PC-9 (cell line): ENCODE measurements around the gene DRC3. TPM values are rescaled to one million over a fixed set of nuclear protein-coding genes. Genes with fewer than 3 reads are reported as not detected.

Source experiments
- BruUV-seq: library from RNA; stranded (reverse); fragments of 400-500 nt; replicated peaks from 2 replicates; lab custom pipeline; 2021; lab: Mats Ljungman, UMichigan
- CTCF ChIA-PET: fragments of 300-600 bp; sonication (Branson Sonifier 250); formaldehyde crosslinking; loops from one replicate; lab custom pipeline; 2022; ENCODE audit warnings: antibody characterized with exemption; lab: Charles Lee
- POLR2A ChIA-PET: fragments of 300-600 bp; sonication (Branson Sonifier 250); formaldehyde crosslinking; loops from one replicate; lab custom pipeline; 2022; ENCODE audit warnings: antibody characterized with exemption; ENCODE audit not compliant: unreplicated experiment; lab: Charles Lee
- DNase-seq, 2 experiments: peaks; one replicate each; pipeline versions ENCODE4 v3.0.0 to v3.0.0-alpha.2; 2015 to 2022; ENCODE audit warnings: mixed read lengths in 1 of 2
- H2AFZ ChIP-seq: fragments of 200-600 bp; sonication (generic); 2 replicates; pipeline ENCODE4 v1.8.1; 2017; ENCODE audit warnings: antibody characterized with exemption
- H3F3A ChIP-seq: fragments of 200-600 bp; sonication (generic); 2 replicates; pipeline ENCODE4 v1.8.1; 2017; ENCODE audit warnings: antibody characterized with exemption, mild to moderate bottlenecking, low read depth; ENCODE audit not compliant: insufficient read depth
- H3K27ac ChIP-seq: fragments of 200-600 bp; sonication (generic); 2 replicates; pipeline ENCODE4 v1.6.1; 2016; ENCODE audit warnings: mixed run types
- H3K27me3 ChIP-seq: fragments of 200-600 bp; sonication (generic); 2 replicates; pipeline ENCODE4 v1.6.1; 2016; ENCODE audit warnings: low read depth, mixed run types; ENCODE audit not compliant: insufficient read depth
- H3K36me3 ChIP-seq: fragments of 200-600 bp; sonication (generic); 2 replicates; pipeline ENCODE4 v1.6.1; 2016; ENCODE audit warnings: low read depth, mixed run types
- H3K4me1 ChIP-seq: fragments of 200-600 bp; sonication (generic); replicated peaks from 2 replicates; pipeline ENCODE4 v1.6.1; 2016; ENCODE audit warnings: mixed run types; ENCODE audit not compliant: insufficient read depth
- H3K4me2 ChIP-seq: fragments of 200-600 bp; sonication (generic); 2 replicates; pipeline ENCODE4 v1.6.1; 2017; ENCODE audit warnings: mixed run types
- H3K4me3 ChIP-seq: fragments of 200-600 bp; sonication (generic); 2 replicates; pipeline ENCODE4 v1.6.1; 2016; ENCODE audit warnings: mixed run types
- H3K79me2 ChIP-seq: fragments of 200-600 bp; sonication (generic); 2 replicates; pipeline ENCODE4 v1.6.1; 2017; ENCODE audit warnings: low read depth, mixed run types
- H3K9me2 ChIP-seq: fragments of 200-600 bp; sonication (generic); 2 replicates; pipeline ENCODE4 v1.8.1; 2017; ENCODE audit warnings: mild to moderate bottlenecking; ENCODE audit not compliant: insufficient read depth
- H3K9me3 ChIP-seq: fragments of 200-600 bp; sonication (generic); 2 replicates; pipeline ENCODE4 v1.8.1; 2016; ENCODE audit warnings: low read depth; ENCODE audit not compliant: insufficient read depth
- H4K20me1 ChIP-seq: fragments of 200-600 bp; sonication (generic); 2 replicates; pipeline ENCODE4 v1.8.1; 2017; ENCODE audit not compliant: insufficient read depth
- CTCF ChIP-seq: fragments of 200-600 bp; sonication (generic); conservative IDR thresholded peaks from 2 replicates; pipeline ENCODE4 v1.6.1; 2017; ENCODE audit warnings: mixed run types, antibody characterized with exemption, mild to moderate bottlenecking, moderate library complexity
- EZH2 ChIP-seq: fragments of 200-600 bp; sonication (generic); IDR thresholded peaks from 2 replicates; pipeline ENCODE4 v1.8.0; 2017; ENCODE audit warnings: antibody characterized with exemption, low read depth
- intact Hi-C: fragments of 100-400 bp; cut with micrococcal nuclease; formaldehyde crosslinking; loops from one replicate; pipeline ENCODE4 v1.10.0; 2022; ENCODE audit not compliant: unreplicated experiment
- total RNA-seq: library from RNA; stranded (reverse); gene quantifications from 2 replicates; pipeline ENCODE4 v1.2.3, GENCODE V29; 2021

The DRC3 gene
- total RNA-seq, 1 experiment from 2014 or later: 15.2 TPM

- peaks cover 35% of the 10 kb centered on the region for H3F3A ChIP-seq
- no peaks in the 10 kb centered on the region for H3K9me2 ChIP-seq
- H3K4me3 ChIP-seq: no peak overlapping the region
- no peak for TF ChIP-seq EZH2
- no peak for TF ChIP-seq CTCF
- no peaks in the 10 kb centered on the region for H3K9me3 ChIP-seq
- H3K4me2 ChIP-seq: no peak overlapping the region
- H3K79me2 ChIP-seq: peaks cover 22% of the 10 kb centered on the region
- CTCF ChIA-PET: no interaction called here
- no TSS peak for BruUV-seq
- intact Hi-C loops: no loop called here
- no peaks in the 10 kb centered on the region for H3K36me3 ChIP-seq
- no peak overlapping the region for H3K27ac ChIP-seq
- H3K27me3 ChIP-seq: no peaks in the 10 kb centered on the region
- no peak for DNase-seq
- H2AFZ ChIP-seq: no peak overlapping the region
- H3K4me1 ChIP-seq: peaks cover 39% of the 10 kb centered on the region
- H4K20me1 ChIP-seq: no peaks in the 10 kb centered on the region; the same call in 1 of the 2 replicates
- POLR2A ChIA-PET: interaction anchor here (0.6 kb wide), 1 partner anchor 169 kb away, joined by 3 read pairs; no protein-coding TSS in a partner anchor
Measured at GRCh38 chr17:17924857-17925250, 47.8 kb upstream of the DRC3 start.

GRCh38 chr17:17926036-17926435 lies 46.6 kb upstream of the DRC3 start:
- Histone ChIP-seq H4K20me1 (no peaks in the 10 kb centered on the region; the same call in 1 of the 2 replicates), H3F3A (peaks cover 23% of the 10 kb centered on the region), H3K4me2 (no peak overlapping the region), H3K9me3 (no peaks in the 10 kb centered on the region), H2AFZ (no peak overlapping the region), H3K4me1 (peaks cover 27% of the 10 kb centered on the region), H3K9me2 (no peaks in the 10 kb centered on the region), H3K27ac (no peak overlapping the region), H3K27me3 (no peaks in the 10 kb centered on the region), H3K79me2 (peaks cover 20% of the 10 kb centered on the region), H3K36me3 (no peaks in the 10 kb centered on the region), H3K4me3 (no peak overlapping the region)
- TF ChIP-seq CTCF: no peak
- TF ChIP-seq EZH2: no peak
- intact Hi-C loops: no loop called here
- ChIA-PET CTCF (interaction anchor here (0.5 to 0.6 kb wide), 3 partner anchors 29 to 281 kb away, joined by 3 to 4 read pairs (median 4); no protein-coding TSS in a partner anchor), POLR2A (interaction anchor here (0.7 kb wide), 1 partner anchor 45 kb away, joined by 8 read pairs; no protein-coding TSS in a partner anchor)
- no TSS peak for BruUV-seq
- DNase-seq: no peak

GRCh38 chr17:17926840-17927449 lies 45.7 kb upstream of the DRC3 start:
- DNase-seq: no peak
- Histone ChIP-seq H3K36me3 (no peaks in the 10 kb centered on the region), H3K27ac (no peak overlapping the region), H3K4me1 (peaks cover 19% of the 10 kb centered on the region), H3K4me2 (no peak overlapping the region), H4K20me1 (no peaks in the 10 kb centered on the region; the same call in 1 of the 2 replicates), H3F3A (peaks cover 19% of the 10 kb centered on the region), H3K9me3 (no peaks in the 10 kb centered on the region), H3K79me2 (peaks cover 21% of the 10 kb centered on the region), H2AFZ (no peak overlapping the region), H3K9me2 (no peaks in the 10 kb centered on the region), H3K4me3 (no peak overlapping the region), H3K27me3 (no peaks in the 10 kb centered on the region)
- intact Hi-C loops: no loop called here
- BruUV-seq: no TSS peak
- POLR2A ChIA-PET: no interaction called here
- TF ChIP-seq CTCF (no peak), EZH2 (no peak)
- CTCF ChIA-PET: no interaction called here
